ENCODE measurements around the gene PPP2R3B.
"Not testable (repeated sequence)": the region's sequence is repeated elsewhere in the genome, so short reads cannot be mapped to it uniquely, and the experiment has no call there.

Gene PPP2R3B

GRCh38 chrX:421646-422391 is 35.1 kb upstream of the PPP2R3B start:
- Mint-ChIP-seq H3K4me1 (ENCODE audit: low read depth in 2 of 2) (peaks cover 0 to 2% of the 10 kb centered on the region in 2 donors), H3K27ac (no peak overlapping the region), H3K27me3 (peaks cover 8 to 13% of the 10 kb centered on the region in 2 donors), H3K4me3 (no peak overlapping the region), H3K36me3 (ENCODE audit: insufficient read depth) (no peaks in the 10 kb centered on the region), H3K9me3 (peaks cover 0 to 2% of the 10 kb centered on the region in 2 donors)
- DNase-seq = no peak
- no peak for ATAC-seq (replicated peaks)

GRCh38 chrX:420496-421223 is 34.0 kb upstream of the PPP2R3B start:
- no peak for DNase-seq
- H3K4me3 Mint-ChIP-seq = no peak overlapping the region
- H3K4me1 Mint-ChIP-seq (ENCODE audit: low read depth in 2 of 2) = peaks cover 0 to 2% of the 10 kb centered on the region in 2 donors
- peaks cover 0 to 9% of the 10 kb centered on the region in 2 donors for H3K27me3 Mint-ChIP-seq
- no peaks in the 10 kb centered on the region for H3K36me3 Mint-ChIP-seq (ENCODE audit: insufficient read depth)
- H3K9me3 Mint-ChIP-seq = peaks cover 0 to 2% of the 10 kb centered on the region in 2 donors
- ATAC-seq (replicated peaks) = no peak
- no peak overlapping the region for H3K27ac Mint-ChIP-seq

GRCh38 chrX:418927-419729 is 32.4 kb upstream of the PPP2R3B start:
- DNase-seq (no peak), ATAC-seq (replicated peaks) (no peak)
- peaks cover 0 to 7% of the 10 kb centered on the region in 2 donors for H3K27me3 Mint-ChIP-seq
- no peak overlapping the region for H3K4me3 Mint-ChIP-seq
- peaks cover 0 to 2% of the 10 kb centered on the region in 2 donors for H3K9me3 Mint-ChIP-seq
- H3K36me3 Mint-ChIP-seq (ENCODE audit: insufficient read depth) = no peaks in the 10 kb centered on the region
- no peak overlapping the region for H3K27ac Mint-ChIP-seq
- peaks cover 0 to 2% of the 10 kb centered on the region in 2 donors for H3K4me1 Mint-ChIP-seq (ENCODE audit: low read depth in 2 of 2)

- not testable (repeated sequence) for H3K4me3 Mint-ChIP-seq; H3K27ac Mint-ChIP-seq; H3K4me1 Mint-ChIP-seq (ENCODE audit: low read depth in 2 of 2); DNase-seq; ATAC-seq (replicated peaks); H3K27me3 Mint-ChIP-seq; H3K9me3 Mint-ChIP-seq; H3K36me3 Mint-ChIP-seq (ENCODE audit: insufficient read depth)
Observed at GRCh38 chrX:415498-415897, 28.8 kb upstream of the PPP2R3B start.

- Mint-ChIP-seq H3K4me3 (no peak overlapping the region), H3K9me3 (no peaks in the 10 kb centered on the region), H3K4me1 (ENCODE audit: low read depth in 2 of 2) (peaks cover 0 to 1% of the 10 kb centered on the region in 2 donors), H3K27ac (no peak overlapping the region), H3K36me3 (ENCODE audit: insufficient read depth) (peaks cover 5% of the 10 kb centered on the region), H3K27me3 (peaks cover 0 to 7% of the 10 kb centered on the region in 2 donors)
- no peak for DNase-seq
- ATAC-seq (replicated peaks) = no peak
Observed at GRCh38 chrX:413322-414201, 26.9 kb upstream of the PPP2R3B start.

- no peak overlapping the region for H3K4me3 Mint-ChIP-seq
- H3K9me3 Mint-ChIP-seq = no peaks in the 10 kb centered on the region
- peaks cover 0 to 7% of the 10 kb centered on the region in 2 donors for H3K27me3 Mint-ChIP-seq
- peaks cover 5% of the 10 kb centered on the region for H3K36me3 Mint-ChIP-seq (ENCODE audit: insufficient read depth)
- no peak for DNase-seq
- H3K4me1 Mint-ChIP-seq (ENCODE audit: low read depth in 2 of 2) = peaks cover 0 to 1% of the 10 kb centered on the region in 2 donors
- H3K27ac Mint-ChIP-seq = no peak overlapping the region
- ATAC-seq (replicated peaks) = no peak
Observed at GRCh38 chrX:410296-410695, 23.6 kb upstream of the PPP2R3B start.

GRCh38 chrX:405149-405548 is 18.4 kb upstream of the PPP2R3B start:
- no peak overlapping the region for H3K4me3 Mint-ChIP-seq
- no peaks in the 10 kb centered on the region for H3K27me3 Mint-ChIP-seq
- H3K4me1 Mint-ChIP-seq (ENCODE audit: low read depth in 2 of 2) = no peaks in the 10 kb centered on the region
- H3K9me3 Mint-ChIP-seq = peaks cover 0 to 3% of the 10 kb centered on the region in 2 donors
- no peak overlapping the region for H3K27ac Mint-ChIP-seq
- H3K36me3 Mint-ChIP-seq (ENCODE audit: insufficient read depth) = peaks cover 8% of the 10 kb centered on the region
- ATAC-seq (replicated peaks) = no peak
- no peak for DNase-seq

- no peaks in the 10 kb centered on the region for H3K27me3 Mint-ChIP-seq
- no peaks in the 10 kb centered on the region for H3K4me1 Mint-ChIP-seq (ENCODE audit: low read depth in 2 of 2)
- no peak overlapping the region for H3K27ac Mint-ChIP-seq
- DNase-seq (no peak), ATAC-seq (replicated peaks) (no peak)
- peaks cover 8% of the 10 kb centered on the region for H3K36me3 Mint-ChIP-seq (ENCODE audit: insufficient read depth)
- H3K9me3 Mint-ChIP-seq = peaks cover 0 to 3% of the 10 kb centered on the region in 2 donors
- no peak overlapping the region for H3K4me3 Mint-ChIP-seq
Observed at GRCh38 chrX:404656-405055, 17.9 kb upstream of the PPP2R3B start.

- no peak for ATAC-seq (replicated peaks)
- peaks cover 0 to 3% of the 10 kb centered on the region in 2 donors for H3K9me3 Mint-ChIP-seq
- no peak overlapping the region for H3K27ac Mint-ChIP-seq
- H3K4me3 Mint-ChIP-seq = no peak overlapping the region
- peaks cover 4% of the 10 kb centered on the region for H3K36me3 Mint-ChIP-seq (ENCODE audit: insufficient read depth)
- H3K27me3 Mint-ChIP-seq = no peaks in the 10 kb centered on the region
- no peaks in the 10 kb centered on the region for H3K4me1 Mint-ChIP-seq (ENCODE audit: low read depth in 2 of 2)
- DNase-seq = no peak
Observed at GRCh38 chrX:402857-403256, 16.1 kb upstream of the PPP2R3B start.

GRCh38 chrX:400258-400657 is 13.6 kb upstream of the PPP2R3B start:
- ATAC-seq (replicated peaks) = no peak
- Mint-ChIP-seq H3K4me1 (ENCODE audit: low read depth in 2 of 2) (no peaks in the 10 kb centered on the region), H3K27ac (no peak overlapping the region), H3K36me3 (ENCODE audit: insufficient read depth) (peaks cover 6% of the 10 kb centered on the region), H3K9me3 (peaks cover 0 to 3% of the 10 kb centered on the region in 2 donors), H3K4me3 (no peak overlapping the region), H3K27me3 (no peaks in the 10 kb centered on the region)
- DNase-seq = no peak

- Mint-ChIP-seq H3K27ac (no peak overlapping the region), H3K4me1 (ENCODE audit: low read depth in 2 of 2) (no peaks in the 10 kb centered on the region), H3K4me3 (no peak overlapping the region), H3K9me3 (no peaks in the 10 kb centered on the region), H3K36me3 (ENCODE audit: insufficient read depth) (peaks cover 6% of the 10 kb centered on the region), H3K27me3 (no peaks in the 10 kb centered on the region)
- DNase-seq = no peak
- ATAC-seq (replicated peaks) = no peak
Observed at GRCh38 chrX:397575-397974, 10.9 kb upstream of the PPP2R3B start.

- H3K36me3 Mint-ChIP-seq (ENCODE audit: insufficient read depth) = peaks cover 2% of the 10 kb centered on the region
- DNase-seq (no peak), ATAC-seq (replicated peaks) (no peak)
- no peak overlapping the region for H3K27ac Mint-ChIP-seq
- no peaks in the 10 kb centered on the region for H3K9me3 Mint-ChIP-seq
- no peaks in the 10 kb centered on the region for H3K27me3 Mint-ChIP-seq
- no peaks in the 10 kb centered on the region for H3K4me1 Mint-ChIP-seq (ENCODE audit: low read depth in 2 of 2)
- no peak overlapping the region for H3K4me3 Mint-ChIP-seq
Observed at GRCh38 chrX:394830-395229, 8.1 kb upstream of the PPP2R3B start.

- DNase-seq (no peak), ATAC-seq (replicated peaks) (no peak)
- no peak overlapping the region for H3K4me3 Mint-ChIP-seq
- no peak overlapping the region for H3K27ac Mint-ChIP-seq
- peaks cover 0 to 3% of the 10 kb centered on the region in 2 donors for H3K4me1 Mint-ChIP-seq (ENCODE audit: low read depth in 2 of 2)
- H3K27me3 Mint-ChIP-seq = no peaks in the 10 kb centered on the region
- H3K36me3 Mint-ChIP-seq (ENCODE audit: insufficient read depth) = peaks cover 6% of the 10 kb centered on the region
- H3K9me3 Mint-ChIP-seq = no peaks in the 10 kb centered on the region
Observed at GRCh38 chrX:392575-392846, 5.8 kb upstream of the PPP2R3B start.
